Measurements from ENCODE around the gene LILRB1.
"Not testable (repeated sequence)": the region's sequence is repeated elsewhere in the genome, so short reads cannot be mapped to it uniquely, and the experiment has no call there.

The LILRB1 gene

DNA sequence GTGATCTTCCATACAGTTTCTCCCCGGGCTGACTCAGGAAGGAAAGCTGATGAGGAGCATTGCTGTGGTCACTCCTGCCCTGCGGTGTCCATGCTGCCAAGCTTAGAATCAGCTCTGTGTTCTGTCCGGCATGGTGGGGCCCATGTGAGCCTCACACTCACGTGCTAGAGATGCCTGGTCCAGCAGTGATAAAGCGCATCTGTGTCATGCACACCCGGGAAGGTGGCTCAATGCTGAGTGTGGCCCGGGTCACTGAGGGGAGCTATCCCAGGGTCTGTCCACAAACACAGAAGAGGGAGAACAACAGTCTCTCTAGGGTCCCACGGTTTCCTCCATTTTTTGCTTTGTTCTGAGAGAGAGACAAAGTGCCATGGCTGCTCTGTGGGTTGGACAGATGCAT is 3.5 kb upstream of the LILRB1 start:
- DNase-seq: no peak

DNA sequence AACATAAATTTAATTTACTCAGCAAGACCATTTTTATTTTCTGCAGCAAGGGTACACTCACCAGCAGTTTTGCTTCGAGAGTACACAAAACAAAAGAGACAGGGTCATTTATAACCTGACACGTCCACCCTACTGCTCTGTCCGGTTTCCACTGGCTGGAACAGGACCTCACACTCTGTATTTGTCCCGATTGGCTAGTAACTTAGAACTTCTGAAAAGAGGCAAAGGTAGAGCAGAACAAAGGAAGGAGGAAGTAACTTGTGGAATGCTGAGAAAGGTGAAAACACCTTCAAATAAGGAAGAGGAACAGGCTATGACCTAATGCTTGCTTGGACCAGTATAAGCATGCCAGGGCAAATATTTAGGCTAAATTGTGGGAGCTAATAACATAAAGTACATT is 2.4 kb upstream of the LILRB1 start:
- DNase-seq: not testable (repeated sequence)

DNA sequence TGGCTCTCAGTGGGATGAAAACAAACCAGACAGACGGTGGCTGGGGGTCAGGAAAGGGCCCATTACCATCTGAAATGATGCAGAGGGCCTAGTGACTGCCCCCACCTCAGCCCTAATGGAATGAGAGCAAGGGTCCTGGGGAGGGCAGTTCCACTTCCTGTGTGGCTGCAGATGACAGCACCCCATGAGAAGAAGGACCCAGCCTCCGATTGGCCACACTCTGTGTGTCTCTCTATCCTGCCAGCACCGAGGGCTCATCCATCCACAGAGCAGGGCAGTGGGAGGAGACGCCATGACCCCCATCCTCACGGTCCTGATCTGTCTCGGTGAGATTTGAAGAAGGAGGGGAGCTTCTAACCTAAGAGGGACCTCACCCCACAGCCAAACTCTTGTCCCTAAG is 498 bp downstream of the LILRB1 start:
- no peak for DNase-seq

DNA sequence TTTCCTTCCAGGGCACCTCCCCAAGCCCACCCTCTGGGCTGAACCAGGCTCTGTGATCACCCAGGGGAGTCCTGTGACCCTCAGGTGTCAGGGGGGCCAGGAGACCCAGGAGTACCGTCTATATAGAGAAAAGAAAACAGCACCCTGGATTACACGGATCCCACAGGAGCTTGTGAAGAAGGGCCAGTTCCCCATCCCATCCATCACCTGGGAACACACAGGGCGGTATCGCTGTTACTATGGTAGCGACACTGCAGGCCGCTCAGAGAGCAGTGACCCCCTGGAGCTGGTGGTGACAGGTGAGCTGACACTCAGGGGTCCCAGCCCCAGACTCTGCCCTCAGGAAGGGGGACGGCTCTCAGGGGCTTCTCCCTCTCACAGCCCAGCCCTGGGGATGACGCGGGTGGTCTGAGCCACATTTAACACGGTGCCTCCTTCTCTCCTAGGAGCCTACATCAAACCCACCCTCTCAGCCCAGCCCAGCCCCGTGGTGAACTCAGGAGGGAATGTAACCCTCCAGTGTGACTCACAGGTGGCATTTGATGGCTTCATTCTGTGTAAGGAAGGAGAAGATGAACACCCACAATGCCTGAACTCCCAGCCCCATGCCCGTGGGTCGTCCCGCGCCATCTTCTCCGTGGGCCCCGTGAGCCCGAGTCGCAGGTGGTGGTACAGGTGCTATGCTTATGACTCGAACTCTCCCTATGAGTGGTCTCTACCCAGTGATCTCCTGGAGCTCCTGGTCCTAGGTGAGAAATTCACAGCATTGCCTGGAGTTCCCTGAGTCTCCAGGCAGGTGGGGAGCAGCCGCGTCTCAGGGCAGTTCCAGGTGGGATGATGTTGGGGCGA is 1.4 kb downstream of the LILRB1 start:
- not testable (repeated sequence) for DNase-seq

DNA sequence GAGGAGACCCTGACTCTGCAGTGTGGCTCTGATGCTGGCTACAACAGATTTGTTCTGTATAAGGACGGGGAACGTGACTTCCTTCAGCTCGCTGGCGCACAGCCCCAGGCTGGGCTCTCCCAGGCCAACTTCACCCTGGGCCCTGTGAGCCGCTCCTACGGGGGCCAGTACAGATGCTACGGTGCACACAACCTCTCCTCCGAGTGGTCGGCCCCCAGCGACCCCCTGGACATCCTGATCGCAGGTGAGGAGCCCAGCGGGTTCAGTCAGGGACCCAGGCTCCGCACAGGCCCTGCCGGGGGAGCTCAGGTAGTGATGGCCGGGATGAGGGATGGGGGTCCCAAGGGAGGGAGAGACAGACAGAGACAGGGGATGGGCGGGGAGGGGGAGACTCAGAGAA is 2.2 kb downstream of the LILRB1 start:
- DNase-seq: not testable (repeated sequence)

DNA sequence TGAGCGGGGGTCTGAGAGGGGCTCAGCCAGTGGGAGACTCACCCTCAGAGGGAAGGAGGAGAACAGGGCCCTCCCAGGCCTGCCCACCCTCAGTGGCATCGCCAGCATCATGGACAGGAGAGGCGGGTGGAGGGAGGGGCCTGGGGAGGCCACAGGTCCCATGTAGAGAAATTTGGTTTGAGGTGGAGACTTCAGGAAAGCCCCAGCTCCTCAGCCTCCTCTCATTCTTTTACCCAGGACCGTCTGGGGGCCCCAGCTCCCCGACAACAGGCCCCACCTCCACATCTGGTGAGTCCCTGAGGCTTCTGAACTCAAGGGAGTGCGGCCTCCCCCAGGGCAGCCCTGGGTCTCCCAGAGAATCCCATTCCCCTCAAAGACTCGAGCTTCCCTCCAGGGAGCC is 3.1 kb downstream of the LILRB1 start:
- DNase-seq: no peak

DNA sequence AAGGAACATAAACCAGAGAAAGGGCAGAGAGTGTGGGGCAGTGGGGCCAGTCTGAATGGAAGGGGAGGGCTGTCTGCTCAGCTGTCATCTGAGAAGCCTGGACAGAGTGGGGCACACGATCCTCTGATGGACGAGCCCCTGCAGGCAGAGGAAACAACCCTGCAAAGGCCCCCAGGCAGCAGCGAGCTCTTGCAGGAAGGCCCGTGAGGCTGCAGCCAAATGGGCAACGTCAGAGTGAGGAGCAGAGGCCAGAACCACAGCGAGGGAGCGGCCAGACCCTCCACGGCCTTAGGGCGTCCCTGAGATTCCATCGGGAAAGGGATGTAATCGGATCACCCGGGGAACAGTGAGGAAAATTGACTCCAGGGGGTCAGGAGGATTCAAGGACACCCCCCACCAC is 5.8 kb downstream of the LILRB1 start:
- DNase-seq: not testable (repeated sequence)

DNA sequence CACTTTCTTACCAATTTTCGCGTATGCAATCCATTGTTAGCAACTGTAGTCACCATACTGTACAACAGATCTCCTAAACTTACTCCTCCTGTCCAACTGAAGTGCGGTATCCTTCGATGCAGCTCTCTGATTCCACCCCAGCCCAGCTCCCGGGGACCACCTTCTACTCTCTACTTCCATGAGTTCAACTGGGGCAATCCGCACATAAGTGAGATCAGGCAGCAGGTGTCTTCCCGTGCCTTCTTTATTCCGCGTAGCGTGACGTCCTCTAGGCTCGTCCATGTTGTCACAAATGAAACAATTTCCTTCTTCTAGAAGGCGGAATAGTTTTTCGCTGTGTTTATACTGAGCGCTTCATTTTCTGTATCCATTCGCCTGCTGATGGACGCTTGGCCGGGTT is 8.4 kb downstream of the LILRB1 start:
- no peak for DNase-seq

DNA sequence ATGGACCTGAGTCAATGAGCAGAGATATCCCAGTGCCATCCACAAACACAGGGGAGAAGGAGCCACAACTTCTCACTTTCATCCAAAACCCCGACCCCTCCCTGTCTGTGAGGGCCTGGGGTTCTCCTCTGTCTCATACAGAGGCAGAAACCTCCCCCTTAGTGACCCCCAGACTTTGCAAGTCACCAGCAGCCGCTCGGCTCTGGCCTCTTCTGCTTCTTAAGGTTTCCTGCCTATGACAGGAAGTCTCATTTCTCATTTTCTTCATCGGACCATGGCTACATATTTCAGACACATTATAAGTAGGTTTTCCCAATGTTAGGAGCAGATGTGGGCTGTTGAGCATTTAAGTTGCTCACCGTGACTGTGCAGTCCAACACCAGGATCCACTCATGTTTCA is 12.7 kb downstream of the LILRB1 start:
- DNase-seq: not testable (repeated sequence)

DNA sequence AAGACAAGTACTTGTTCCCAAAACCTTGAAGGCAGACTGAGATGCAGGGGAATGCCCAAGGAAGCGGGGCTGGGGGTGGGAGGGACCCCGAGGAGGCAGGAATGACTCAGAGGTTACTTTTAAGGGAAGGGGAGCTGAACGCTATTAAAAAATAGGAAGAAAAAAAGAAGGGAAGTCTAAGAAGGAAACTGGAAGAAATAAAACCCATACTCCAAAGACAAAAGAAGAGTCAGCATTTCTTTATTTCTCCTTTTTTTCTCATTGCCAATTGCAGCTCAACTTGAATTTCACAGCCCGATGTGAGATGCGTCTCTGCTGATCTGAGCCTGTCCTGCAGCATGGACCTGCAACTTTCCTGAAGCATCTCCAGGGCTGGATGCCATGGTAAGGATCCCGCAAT is 13.3 kb downstream of the LILRB1 start:
- not testable (repeated sequence) for DNase-seq

DNA sequence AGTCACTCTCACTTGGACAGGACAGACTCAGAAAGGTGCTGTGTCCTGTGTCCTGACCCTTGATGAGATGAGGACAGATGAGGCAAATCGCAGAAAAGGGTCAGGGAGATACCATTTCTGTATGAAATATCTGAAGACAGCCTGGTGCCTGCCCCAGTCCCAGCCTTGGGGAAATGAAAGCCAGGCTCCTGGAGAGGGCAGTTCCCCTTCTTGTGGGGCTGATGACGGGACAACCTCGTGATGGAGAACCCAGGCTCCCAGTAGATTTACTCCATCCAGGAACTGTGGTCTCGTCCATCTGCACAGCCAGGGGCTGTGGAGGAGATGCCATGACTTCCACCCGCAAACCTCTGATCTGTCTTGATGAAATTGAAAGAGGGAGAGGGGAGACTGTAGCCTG is 13.8 kb downstream of the LILRB1 start:
- DNase-seq: no peak

DNA sequence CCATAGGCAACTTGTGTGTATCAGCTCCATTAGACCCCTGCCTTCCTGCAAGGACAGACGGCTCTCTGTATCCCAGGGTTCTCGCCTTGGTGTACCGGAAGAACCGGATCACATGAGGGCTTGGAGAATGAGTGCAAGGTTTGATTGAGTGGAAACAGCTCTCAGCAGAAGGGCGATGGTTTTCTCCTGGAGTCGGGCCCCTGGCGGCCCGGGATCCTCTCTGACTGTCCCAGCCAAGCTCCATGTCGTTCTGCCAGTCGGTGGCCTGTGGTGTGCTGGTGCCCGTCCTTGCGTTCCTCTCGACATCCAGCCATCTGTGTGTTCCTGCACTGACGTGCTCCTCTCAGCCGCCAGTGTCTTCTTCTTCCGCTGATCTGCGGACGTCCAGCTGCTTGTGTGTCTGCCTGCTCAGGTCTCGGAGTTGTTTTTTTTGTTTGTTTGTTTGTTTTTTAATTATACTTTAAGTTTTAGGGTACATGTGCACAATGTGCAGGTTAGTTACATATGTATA is 16.1 kb downstream of the LILRB1 start:
- DNase-seq: no peak

DNA sequence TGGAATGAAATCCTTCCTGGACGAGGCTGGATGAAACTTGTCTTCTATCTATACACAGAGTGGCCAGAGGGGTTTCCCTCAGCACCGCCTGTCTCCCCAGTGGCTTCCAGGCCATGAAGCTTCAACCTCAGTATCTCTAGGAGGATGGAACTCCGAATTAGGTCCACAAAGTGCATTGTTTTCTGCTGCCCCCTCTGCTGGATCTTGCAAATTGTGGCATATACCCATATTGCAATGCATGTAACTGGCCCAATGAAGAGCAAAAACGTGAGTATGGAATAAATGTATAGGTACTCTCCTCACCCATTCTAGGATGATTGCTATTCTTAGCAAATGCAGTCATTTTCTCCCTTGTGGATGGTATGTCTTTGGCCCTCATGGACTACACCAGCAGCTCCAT is 17.8 kb downstream of the LILRB1 start:
- DNase-seq: no peak

DNA sequence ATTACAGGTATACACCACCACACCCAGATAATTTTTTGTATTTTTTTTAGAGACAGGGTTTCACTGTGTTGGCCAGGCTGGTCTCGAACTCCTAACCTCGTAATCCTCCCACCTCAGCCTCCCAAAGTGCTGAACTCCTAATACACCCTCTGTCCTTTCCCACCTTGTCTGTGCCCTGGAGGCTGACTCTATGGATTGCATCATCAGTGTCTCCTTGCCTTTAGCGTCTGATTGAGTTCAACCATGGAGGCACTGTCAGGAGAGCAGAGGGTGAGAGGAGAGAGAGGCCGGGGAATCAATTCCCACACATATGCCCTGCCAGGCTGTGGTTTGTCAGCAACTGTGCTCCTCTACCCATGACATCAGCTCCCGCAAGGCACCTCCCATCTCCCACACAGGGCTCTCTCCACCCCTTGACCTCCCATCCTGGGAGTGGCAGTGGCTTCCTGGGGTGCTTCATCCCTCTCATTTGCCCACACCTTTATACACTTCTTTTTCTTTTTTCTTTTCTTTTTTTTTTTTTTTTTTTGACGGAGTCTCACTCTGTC is 19.9 kb downstream of the LILRB1 start:
- no peak for DNase-seq

DNA sequence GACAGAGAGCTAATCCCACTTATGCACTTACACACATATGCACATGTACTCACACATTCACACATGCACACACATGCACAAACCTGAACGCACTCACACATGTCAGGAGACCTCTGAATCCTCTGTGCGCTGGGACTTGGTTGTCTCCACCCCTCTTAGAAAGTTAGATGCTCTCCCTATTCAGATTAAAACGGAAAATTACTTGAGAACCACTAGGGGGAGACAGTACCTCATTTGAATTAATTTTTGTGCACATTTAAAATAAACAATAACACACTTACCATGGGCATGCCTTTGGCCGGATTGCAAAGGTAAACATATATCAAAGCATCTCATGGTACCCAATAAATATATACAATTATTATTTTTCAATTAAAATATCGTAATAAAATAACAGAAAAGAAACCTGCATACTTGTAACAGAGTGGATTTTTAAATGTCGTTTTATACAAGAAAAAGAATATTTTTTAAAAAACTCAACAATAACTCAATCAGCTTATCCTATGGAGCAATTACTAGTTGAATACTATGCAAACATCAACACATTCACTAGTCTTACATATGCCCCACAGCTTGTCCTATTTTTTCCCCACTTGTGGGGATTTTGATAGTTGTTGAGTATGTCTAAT is 23.0 kb downstream of the LILRB1 start:
- DNase-seq: no peak

DNA sequence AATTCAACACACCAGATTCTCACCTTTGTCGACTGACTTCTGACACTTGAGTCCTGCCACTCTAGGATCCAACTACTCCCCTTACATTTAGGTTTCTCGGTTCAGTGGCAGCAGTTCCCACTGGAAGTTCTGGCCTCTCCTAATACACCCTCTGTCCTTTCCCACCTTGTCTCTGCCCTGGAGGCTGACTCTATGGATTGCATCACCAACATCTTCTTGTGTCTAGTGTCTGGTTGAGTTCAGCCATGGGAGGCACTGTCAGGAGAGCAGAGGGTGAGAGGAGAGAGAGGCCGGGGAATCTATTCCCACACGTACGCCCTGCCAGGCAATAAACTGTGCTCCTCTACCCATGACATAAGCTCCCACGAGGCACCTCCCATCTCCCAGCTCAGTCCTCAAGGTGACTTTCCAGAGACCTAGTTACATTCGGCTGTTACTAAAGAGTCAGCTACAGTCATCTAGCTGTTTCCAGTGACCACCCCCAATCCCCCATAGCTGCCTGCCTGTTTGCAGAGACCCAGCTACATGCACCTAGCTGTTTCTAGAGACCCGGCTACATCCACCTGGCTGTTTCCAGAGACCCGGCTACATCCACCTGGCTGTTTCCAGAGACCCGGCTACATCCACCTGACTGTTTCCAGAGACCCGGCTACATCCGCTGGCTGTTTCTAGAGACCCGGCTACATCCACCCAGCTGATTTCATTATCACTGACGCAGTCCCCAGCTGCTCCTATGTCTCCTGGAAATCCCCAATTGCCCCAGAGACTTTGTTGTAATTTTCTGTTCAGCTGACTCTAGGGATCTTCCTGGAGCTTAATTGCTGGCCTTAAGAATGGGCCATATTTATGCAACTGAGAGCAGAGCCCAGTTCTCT is 24.4 kb downstream of the LILRB1 start:
- DNase-seq: no peak

DNA sequence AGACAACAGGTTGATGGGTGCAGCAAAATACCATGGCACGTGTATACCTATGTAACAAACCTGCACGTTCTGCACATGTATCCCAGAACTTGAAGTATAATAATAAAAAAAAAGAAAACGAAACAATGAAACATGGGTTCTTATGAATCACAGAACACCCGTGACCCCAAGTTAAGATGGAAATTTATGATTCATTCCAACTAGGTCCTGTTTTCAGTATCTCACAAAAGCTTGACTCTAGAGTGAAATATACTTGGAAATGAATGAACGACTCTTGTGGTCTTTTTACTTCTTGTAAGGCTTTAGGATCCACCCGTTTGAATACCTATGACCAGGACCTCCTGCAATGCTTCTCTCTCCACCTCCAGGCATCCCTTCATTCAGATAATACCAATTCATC is 29.0 kb downstream of the LILRB1 start:
- DNase-seq: no peak

DNA sequence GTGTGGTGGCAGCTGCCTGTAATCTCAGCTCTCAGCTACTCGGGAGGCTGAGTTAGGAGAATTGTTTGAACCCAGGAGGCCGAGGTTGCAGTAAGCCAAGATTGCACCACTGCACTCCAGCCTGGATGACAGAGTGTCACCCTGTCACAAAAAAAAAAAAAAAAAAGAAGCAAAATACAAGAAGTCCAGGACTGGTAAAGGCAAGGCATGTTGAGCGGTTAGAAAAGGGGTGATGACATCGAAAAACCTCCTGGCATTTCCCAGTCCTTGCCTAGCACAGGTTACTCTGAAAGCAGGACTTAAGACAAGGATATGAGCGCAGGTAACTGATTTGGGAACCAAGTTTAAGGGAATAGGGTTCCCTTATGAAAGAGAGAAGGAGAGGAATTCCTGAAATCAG is 30.0 kb downstream of the LILRB1 start:
- no peak for DNase-seq

DNA sequence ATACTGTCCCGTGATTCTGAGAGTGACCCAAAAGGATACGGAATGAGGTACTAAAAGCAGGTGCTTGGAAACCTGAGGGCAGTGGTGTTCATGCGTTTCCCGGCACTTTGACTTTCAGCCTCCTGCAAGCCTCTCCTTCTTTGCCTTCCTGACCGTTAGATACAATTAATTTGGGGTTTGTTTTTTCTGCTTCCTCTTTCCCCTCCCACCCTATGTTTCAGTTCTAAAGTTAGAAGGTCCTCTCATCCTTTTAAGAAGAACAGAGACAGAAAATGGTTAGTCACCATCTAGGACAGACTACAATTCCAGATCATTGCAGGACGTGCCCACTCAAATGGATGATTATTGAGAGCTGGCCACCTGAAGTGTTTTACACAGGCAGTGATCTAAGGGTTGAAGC is 30.7 kb downstream of the LILRB1 start:
- no peak for DNase-seq

DNA sequence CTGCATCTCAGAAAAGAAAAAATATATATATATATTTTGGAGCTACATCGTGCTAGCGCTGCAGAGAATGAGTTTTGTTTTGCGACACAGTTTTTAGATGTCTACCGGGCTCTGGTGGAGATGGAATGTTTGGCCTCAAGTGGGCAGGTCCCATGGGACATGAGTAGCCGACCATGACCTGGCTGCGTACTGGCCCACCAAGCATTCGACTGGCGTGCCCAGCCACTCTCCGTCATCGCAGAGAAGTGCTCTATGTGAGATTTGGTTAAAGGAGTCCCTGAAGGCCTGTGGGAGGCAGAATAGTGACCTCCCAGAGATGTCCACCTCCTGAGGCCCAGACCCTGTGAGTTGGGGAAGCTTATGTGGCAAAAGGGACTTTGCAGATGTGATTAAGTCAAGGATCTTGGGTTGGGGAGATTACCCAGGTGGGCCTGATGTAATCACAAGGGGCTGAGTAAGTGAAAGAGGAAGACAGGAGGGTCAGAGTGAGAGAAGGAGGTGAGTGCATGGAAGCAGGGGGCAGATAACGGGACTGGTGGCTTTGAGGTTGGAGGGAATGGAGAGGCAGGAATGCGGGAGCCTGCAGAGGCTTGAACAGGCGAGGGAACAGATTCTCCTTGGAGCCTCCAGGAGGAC is 31.7 kb downstream of the LILRB1 start:
- DNase-seq: no peak

DNA sequence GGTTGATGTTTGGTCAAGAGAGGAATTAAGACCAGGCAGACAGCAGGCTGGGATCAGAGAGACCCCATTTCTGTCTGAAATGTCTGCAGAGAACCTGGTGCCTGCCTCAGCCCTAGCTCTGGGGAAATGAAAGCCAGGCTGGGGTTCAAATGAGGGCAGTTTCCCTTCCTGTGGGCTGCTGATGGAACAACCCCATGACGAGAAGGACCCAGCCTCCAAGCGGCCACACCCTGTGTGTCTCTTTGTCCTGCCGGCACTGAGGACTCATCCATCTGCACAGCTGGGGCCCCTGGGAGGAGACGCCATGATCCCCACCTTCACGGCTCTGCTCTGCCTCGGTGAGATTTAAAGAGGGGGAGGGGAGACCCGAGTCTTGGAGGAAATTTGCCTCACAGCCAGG is 32.4 kb downstream of the LILRB1 start, which contains the start of gene LILRB4:
Gene LILRB4, plus strand, starts transcription at position 256 of the 400 bp plus-strand sequence. Its CDS starts 49 bp downstream, at position 305.
- no peak for DNase-seq

DNA sequence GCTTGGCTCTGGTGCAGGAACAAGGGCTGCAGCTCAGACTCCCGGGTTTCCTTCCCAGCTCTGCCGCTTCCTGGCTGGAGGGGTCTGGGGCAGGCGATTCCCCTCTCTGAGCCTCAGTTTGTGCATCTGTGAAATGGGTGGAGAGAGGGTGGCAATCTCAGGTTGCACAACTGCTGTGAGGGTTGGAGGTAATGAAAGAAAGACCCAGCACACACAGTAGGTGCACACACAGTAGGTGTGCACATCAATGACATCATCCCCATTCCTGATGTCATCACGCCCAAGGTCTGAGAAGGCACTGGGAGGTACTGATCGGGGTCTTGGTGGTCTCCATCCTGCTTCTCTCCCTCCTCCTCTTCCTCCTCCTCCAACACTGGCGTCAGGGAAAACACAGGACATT is 35.2 kb downstream of the LILRB1 start:
- DNase-seq: no peak
